ENCODE results near the gene KMT5B.

The KMT5B gene

GRCh38 chr11:68158580-68158979 lies 54.5 kb downstream of the KMT5B start:
- no peak for DNase-seq (ENCODE audit: insufficient read length, low spot score)
- TF ChIP-seq POU2F2 (IDR thresholded peaks at IDR 0.05; ENCODE audit: low read depth, low read length) (no peak), PAX5 (IDR thresholded peaks at IDR 0.05; ENCODE audit: insufficient read depth, low read length, severe bottlenecking) (no peak), SPI1 (IDR thresholded peaks at IDR 0.05; ENCODE audit: low read depth, low read length) (no peak), POLR2A (IDR thresholded peaks at IDR 0.05; ENCODE audit: low read depth, low read length) (no peak), POLR2AphosphoS5 (IDR thresholded peaks at IDR 0.05; ENCODE audit: low read depth, low read length) (no peak), TAF1 (IDR thresholded peaks at IDR 0.05; ENCODE audit: low read depth, low read length) (no peak)
- no peak for FAIRE-seq

GRCh38 chr11:68153742-68154141 lies 59.4 kb downstream of the KMT5B start:
- DNase-seq (ENCODE audit: insufficient read length, low spot score) (no peak), FAIRE-seq (no peak)
- TF ChIP-seq POU2F2 (IDR thresholded peaks at IDR 0.05; ENCODE audit: low read depth, low read length) (no peak), POLR2AphosphoS5 (IDR thresholded peaks at IDR 0.05; ENCODE audit: low read depth, low read length) (no peak), TAF1 (IDR thresholded peaks at IDR 0.05; ENCODE audit: low read depth, low read length) (no peak), SPI1 (IDR thresholded peaks at IDR 0.05; ENCODE audit: low read depth, low read length) (no peak), PAX5 (IDR thresholded peaks at IDR 0.05; ENCODE audit: insufficient read depth, low read length, severe bottlenecking) (no peak), POLR2A (IDR thresholded peaks at IDR 0.05; ENCODE audit: low read depth, low read length) (no peak)

GRCh38 chr11:68150037-68150436 lies 63.1 kb downstream of the KMT5B start:
- TF ChIP-seq PAX5 (IDR thresholded peaks at IDR 0.05; ENCODE audit: insufficient read depth, low read length, severe bottlenecking), result no peak
- no peak for TF ChIP-seq POLR2AphosphoS5 (IDR thresholded peaks at IDR 0.05; ENCODE audit: low read depth, low read length)
- no peak for TF ChIP-seq POU2F2 (IDR thresholded peaks at IDR 0.05; ENCODE audit: low read depth, low read length)
- TF ChIP-seq SPI1 (IDR thresholded peaks at IDR 0.05; ENCODE audit: low read depth, low read length), result no peak
- TF ChIP-seq TAF1 (IDR thresholded peaks at IDR 0.05; ENCODE audit: low read depth, low read length), result no peak
- TF ChIP-seq POLR2A (IDR thresholded peaks at IDR 0.05; ENCODE audit: low read depth, low read length), result no peak
- FAIRE-seq, result no peak
- DNase-seq (ENCODE audit: insufficient read length, low spot score), result no peak

- no peak for FAIRE-seq
- no peak for DNase-seq (ENCODE audit: insufficient read length, low spot score)
- TF ChIP-seq TAF1 (IDR thresholded peaks at IDR 0.05; ENCODE audit: low read depth, low read length), result no peak
- TF ChIP-seq POU2F2 (IDR thresholded peaks at IDR 0.05; ENCODE audit: low read depth, low read length), result no peak
- no peak for TF ChIP-seq PAX5 (IDR thresholded peaks at IDR 0.05; ENCODE audit: insufficient read depth, low read length, severe bottlenecking)
- no peak for TF ChIP-seq POLR2AphosphoS5 (IDR thresholded peaks at IDR 0.05; ENCODE audit: low read depth, low read length)
- no peak for TF ChIP-seq SPI1 (IDR thresholded peaks at IDR 0.05; ENCODE audit: low read depth, low read length)
- TF ChIP-seq POLR2A (IDR thresholded peaks at IDR 0.05; ENCODE audit: low read depth, low read length), result no peak
These were observed 63.7 kb downstream of the KMT5B start for GRCh38 chr11:68149417-68149816.

- TF ChIP-seq POLR2A (IDR thresholded peaks at IDR 0.05; ENCODE audit: low read depth, low read length) (no peak), POU2F2 (IDR thresholded peaks at IDR 0.05; ENCODE audit: low read depth, low read length) (no peak), POLR2AphosphoS5 (IDR thresholded peaks at IDR 0.05; ENCODE audit: low read depth, low read length) (no peak), PAX5 (IDR thresholded peaks at IDR 0.05; ENCODE audit: insufficient read depth, low read length, severe bottlenecking) (no peak), SPI1 (IDR thresholded peaks at IDR 0.05; ENCODE audit: low read depth, low read length) (no peak), TAF1 (IDR thresholded peaks at IDR 0.05; ENCODE audit: low read depth, low read length) (no peak)
- DNase-seq (ENCODE audit: insufficient read length, low spot score) (no peak), FAIRE-seq (no peak)
These were observed 64.2 kb downstream of the KMT5B start for GRCh38 chr11:68148879-68149278.

- DNase-seq (ENCODE audit: insufficient read length, low spot score), result no peak
- TF ChIP-seq SPI1 (IDR thresholded peaks at IDR 0.05; ENCODE audit: low read depth, low read length), result no peak
- TF ChIP-seq TAF1 (IDR thresholded peaks at IDR 0.05; ENCODE audit: low read depth, low read length), result no peak
- no peak for TF ChIP-seq POU2F2 (IDR thresholded peaks at IDR 0.05; ENCODE audit: low read depth, low read length)
- no peak for TF ChIP-seq POLR2A (IDR thresholded peaks at IDR 0.05; ENCODE audit: low read depth, low read length)
- TF ChIP-seq POLR2AphosphoS5 (IDR thresholded peaks at IDR 0.05; ENCODE audit: low read depth, low read length), result no peak
- no peak for FAIRE-seq
These were observed 64.9 kb downstream of the KMT5B start for GRCh38 chr11:68148071-68148805.

GRCh38 chr11:68146704-68147474 lies 66.2 kb downstream of the KMT5B start:
- TF ChIP-seq POLR2A (IDR thresholded peaks at IDR 0.05; ENCODE audit: low read depth, low read length), result no peak
- TF ChIP-seq SPI1 (IDR thresholded peaks at IDR 0.05; ENCODE audit: low read depth, low read length), result no peak
- TF ChIP-seq POU2F2 (IDR thresholded peaks at IDR 0.05; ENCODE audit: low read depth, low read length), result no peak
- no peak for TF ChIP-seq TAF1 (IDR thresholded peaks at IDR 0.05; ENCODE audit: low read depth, low read length)
- TF ChIP-seq PAX5 (IDR thresholded peaks at IDR 0.05; ENCODE audit: insufficient read depth, low read length, severe bottlenecking), result no peak
- TF ChIP-seq POLR2AphosphoS5 (IDR thresholded peaks at IDR 0.05; ENCODE audit: low read depth, low read length), result no peak
- FAIRE-seq (no peak), DNase-seq (ENCODE audit: insufficient read length, low spot score) (no peak)

GRCh38 chr11:68146010-68146540 lies 67.0 kb downstream of the KMT5B start:
- no peak for FAIRE-seq
- DNase-seq (ENCODE audit: insufficient read length, low spot score), result no peak
- TF ChIP-seq POLR2AphosphoS5 (IDR thresholded peaks at IDR 0.05; ENCODE audit: low read depth, low read length), result no peak

GRCh38 chr11:68145120-68145866 lies 67.8 kb downstream of the KMT5B start:
- TF ChIP-seq SPI1 (IDR thresholded peaks at IDR 0.05; ENCODE audit: low read depth, low read length) (no peak), TAF1 (IDR thresholded peaks at IDR 0.05; ENCODE audit: low read depth, low read length) (no peak)
- FAIRE-seq (no peak), DNase-seq (ENCODE audit: insufficient read length, low spot score) (no peak)
